HG02973 (cell line): ENCODE data around the gene USP49.

Experiments
- ATAC-seq: cut with Tn5 transposase; IDR thresholded peaks from one replicate; pipeline ENCODE4 v1.9.1; 2021; ENCODE audit warnings: moderate library complexity; ENCODE audit not compliant: unreplicated experiment

The USP49 gene

DNA sequence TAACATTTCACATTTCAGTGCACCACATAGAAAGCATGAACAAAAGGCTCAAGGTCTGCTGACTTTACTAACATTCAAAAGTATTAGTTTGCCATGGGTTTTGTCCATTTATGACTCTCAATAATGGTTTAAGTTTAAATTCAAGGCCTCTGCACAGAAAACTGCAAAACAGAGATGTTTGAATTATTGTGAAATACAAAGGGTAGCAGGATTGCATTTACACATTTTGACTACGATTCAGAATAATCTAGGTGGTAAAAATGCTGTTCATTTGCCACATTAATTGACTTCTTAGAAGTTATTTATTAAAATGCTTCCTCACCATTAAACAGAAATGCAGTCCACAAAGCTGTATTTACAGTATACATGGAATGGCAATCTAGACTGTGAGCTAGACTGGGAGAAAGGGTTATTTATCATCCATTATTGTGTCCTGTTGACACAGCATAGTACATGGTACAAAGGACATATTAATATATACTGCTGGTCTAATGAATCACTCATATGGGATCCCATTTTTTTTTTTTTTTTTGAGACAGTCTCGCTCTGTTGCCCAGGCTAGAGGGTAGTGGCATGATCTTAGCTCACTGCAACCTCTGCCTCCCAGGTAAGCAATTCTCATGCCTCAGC lies 18.0 kb downstream of the USP49 start:
- ATAC-seq: no peak

DNA sequence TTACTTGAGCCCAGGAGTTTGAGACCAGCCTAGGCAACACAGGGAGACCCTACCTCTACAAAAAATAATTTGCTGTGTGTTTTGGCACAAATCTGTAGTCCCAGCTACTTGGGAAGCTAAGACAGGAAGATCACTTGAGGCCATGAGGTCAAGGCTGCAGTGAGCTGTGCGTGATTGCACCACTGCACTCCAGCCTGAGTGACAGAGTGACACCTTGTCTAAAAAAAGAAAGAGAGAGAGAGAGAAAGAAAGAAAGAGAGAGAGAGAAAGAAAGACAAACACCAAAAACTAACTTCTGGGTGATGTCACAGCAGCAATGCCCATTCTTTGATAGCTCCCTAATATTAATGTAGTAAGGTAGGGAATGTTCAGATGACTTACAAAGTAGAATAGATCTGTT lies 20.4 kb downstream of the USP49 start:
- ATAC-seq: no peak

DNA sequence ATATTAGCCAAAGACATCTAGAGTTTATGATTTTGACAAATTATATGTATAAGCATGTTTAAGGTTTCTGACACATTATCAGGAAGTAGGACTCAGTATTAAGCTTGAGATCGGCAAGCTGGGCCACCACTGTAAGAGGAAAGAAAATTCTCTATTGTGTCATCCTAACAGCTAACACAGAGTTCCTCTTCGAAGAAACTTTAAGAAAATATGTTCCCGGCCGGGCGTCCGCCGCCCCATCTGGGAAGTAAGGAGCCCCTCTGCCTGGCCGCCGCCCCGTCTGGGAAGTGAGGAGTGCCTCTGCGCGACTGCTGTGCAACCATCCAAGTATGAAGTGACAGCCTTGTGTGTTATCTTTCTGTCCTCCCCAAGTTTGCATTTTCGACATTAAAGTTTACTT lies 23.0 kb downstream of the USP49 start:
- ATAC-seq: no peak

DNA sequence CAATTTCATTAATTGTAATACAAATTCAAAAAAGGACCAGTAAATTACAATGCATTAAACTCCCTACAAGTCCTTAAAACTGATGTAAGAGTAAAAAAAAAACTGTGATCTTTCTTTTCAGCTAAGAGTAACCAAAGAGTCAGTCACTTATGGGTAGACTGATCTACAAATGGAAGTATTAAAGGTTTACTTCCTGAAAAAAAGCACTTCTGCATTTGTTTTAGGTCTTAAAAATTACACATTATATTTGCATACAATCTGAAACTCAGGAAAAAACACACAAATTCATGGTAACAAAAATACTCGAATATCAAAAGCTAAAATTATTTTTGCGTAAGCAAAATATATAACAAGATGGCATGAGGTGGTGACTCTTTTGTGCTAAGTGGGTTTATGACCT lies 23.5 kb downstream of the USP49 start:
- no peak for ATAC-seq

DNA sequence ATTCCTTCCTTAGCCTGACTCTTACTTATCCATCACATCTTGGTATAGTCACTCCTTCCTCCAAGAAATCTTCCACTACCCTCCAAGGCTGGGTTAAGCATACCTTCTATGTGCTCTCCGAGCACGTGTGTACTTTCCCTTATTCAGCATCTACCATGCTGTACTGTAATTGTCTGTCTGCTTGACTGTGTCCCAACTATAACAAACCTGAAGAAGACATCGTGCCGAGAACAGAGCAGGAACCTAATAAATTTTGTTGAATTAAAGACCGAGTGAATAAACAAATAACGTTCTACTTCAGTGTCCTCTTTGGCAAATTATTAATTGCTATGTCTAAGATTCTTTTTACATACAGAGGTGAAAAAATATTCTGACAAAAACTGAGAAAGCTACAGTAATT lies 35.8 kb downstream of the USP49 start:
- ATAC-seq: no peak

DNA sequence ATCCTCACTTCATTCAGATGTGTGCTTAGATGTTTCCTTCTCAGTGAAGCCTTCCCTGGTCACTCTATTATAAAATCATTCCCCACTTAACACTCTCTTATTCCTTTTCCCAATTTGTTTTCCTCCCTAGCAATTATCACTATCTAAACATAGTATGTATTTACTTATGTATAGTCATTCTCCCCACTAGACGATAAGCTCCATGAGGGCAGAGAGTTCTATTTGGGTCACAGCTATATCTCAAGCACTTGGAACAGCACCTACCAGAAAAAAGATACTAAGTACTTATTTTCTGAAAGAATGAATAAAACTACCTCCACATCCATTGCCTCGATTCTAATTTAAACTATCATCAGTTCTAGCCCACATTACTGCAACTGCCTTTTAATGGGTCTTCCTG lies 36.5 kb downstream of the USP49 start:
- ATAC-seq: no peak

DNA sequence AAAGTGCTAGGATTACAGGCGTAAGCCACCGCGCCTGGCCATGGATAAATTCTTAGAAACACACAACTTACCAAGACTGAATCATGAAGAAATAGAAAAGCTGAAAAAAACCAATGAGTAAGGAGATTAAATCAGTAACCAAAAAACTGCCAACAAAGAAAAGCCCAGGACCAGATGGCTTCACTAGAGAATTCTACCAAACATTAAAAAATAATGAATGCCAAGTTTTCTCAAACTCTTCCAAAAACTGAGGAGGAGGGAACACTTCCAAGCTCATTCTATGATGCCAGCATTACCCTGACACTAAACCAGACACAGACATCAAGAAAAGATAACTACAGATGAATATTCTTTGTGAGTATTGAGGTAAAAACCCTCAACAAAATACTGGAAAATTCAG lies 44.3 kb downstream of the USP49 start:
- ATAC-seq: no peak

DNA sequence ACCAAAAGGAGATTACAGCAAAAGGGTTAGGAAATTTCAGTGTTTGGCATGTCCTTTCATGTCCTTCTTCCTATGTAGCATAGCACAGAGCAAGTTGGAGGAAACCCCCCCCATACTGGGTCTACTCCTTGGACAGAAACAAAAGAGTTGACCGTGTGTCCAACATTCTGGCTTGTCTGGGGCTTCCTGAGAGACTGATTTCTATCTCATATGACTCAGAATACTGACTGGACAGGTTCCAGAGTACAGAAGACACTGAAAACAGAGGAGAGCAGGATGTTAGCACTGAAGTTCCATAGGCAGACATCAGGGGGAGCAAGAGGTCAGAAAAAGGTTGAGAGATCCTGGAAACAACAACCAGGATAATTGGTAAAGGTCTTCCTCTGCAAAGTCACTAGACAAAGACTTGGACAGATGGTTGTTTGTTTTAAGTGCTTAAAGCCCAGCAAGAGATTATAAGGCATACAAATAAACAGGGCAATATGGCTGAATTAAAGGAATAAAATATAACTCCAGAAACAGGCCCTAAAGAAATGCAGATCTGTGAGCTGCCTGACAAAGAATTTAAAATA lies 48.4 kb downstream of the USP49 start:
- no peak for ATAC-seq

DNA sequence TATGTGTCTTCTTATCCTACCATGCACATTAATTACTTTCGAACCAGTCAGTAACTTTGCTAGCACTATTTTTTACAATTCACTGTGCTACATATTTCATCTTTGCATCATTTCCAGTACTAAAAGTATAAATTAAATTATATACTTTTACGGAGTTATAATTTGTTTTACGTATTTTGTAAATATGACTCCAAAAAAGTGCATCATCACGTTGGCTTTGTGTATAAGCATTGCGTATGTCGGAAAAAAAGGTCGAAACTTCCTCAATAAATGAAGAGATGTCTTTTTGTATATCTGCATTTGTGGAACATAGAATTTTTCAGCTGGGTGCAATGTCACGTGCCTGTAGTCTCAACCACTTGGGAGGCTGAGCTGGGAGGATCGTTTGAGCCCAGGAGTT lies 52.0 kb downstream of the USP49 start:
- no peak for ATAC-seq

DNA sequence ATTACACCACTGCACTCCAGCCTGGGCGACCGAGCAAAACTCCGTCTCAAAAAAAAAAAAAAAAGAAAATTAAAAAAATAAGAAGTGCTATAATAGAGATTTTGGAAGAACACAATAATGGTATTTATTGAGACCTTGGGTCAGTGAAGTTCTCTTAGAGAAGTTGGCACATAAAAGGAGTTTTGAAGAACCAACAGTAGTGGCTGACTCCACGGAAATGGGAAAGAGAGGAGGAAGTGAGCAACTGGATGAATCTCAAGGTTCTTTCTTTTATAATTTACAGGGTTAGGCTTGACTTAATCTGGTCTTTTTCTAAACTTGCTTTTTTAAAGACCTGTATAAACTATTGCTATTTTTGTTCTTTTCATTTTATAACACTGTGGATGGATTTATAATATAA lies 54.8 kb downstream of the USP49 start:
- ATAC-seq: no peak

DNA sequence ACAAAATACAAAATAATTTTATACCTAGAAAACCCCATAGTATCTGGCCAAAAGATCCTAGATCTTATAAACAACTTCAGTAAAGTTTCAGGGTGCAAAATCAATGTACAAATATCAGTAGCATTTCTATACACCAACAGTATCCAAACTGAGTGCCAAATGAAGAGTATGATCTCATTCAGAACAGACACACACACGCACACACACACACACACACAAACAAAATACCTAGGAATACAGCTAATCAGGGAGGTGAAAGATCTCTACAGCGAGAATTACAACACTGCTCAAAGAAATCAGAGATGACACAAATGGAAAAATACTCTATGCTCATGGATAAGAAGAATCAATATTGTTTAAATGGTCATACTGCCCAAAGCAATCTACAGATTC lies 58.5 kb downstream of the USP49 start:
- no peak for ATAC-seq

DNA sequence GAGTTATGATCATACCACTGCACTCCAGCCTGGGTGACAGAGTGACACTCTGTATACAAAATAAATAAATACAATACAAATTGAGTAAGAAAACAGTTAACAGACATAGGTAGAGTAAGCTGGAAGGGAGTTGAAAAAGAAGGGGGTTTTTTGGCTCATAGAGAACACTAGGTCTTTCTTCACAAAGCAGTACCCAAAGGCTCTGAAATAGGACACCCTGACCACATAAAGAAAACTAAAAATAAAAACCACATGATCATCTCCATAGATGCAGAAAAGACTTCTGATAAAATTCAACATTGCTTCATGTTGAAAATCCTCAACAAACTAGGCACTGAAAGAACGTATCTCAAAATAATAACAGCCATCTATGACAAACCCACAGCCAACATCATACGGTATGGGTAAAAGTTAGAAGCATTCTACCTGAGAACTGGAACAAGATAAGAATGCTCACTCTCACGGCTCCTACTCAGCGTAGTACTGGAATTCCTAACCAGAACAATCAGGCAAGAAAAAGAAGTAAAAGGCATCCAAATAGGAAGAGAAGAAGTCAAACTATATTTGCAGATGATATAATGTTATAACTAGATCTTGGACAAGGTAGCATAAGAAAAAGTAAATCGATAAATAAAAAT lies 59.0 kb downstream of the USP49 start:
- ATAC-seq: no peak

DNA sequence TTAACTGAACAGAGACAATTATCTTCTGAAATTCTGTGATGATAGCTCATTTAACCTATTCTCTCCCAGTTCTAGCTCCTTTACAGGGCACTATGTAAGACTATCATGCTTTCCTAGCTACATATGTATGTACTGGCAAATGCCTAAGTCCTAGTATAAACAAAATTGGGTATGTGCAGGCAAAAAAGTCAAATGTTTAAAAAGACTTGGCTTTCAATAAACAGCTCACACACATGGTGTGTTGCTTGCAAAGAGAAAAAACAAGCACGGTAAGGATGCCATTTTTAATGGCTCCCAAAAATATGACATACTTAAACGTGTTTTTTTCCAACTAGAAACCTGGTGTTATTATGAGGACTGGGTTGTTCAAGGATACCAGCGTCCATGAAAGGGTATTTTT lies 62.9 kb downstream of the USP49 start:
- ATAC-seq: no peak

DNA sequence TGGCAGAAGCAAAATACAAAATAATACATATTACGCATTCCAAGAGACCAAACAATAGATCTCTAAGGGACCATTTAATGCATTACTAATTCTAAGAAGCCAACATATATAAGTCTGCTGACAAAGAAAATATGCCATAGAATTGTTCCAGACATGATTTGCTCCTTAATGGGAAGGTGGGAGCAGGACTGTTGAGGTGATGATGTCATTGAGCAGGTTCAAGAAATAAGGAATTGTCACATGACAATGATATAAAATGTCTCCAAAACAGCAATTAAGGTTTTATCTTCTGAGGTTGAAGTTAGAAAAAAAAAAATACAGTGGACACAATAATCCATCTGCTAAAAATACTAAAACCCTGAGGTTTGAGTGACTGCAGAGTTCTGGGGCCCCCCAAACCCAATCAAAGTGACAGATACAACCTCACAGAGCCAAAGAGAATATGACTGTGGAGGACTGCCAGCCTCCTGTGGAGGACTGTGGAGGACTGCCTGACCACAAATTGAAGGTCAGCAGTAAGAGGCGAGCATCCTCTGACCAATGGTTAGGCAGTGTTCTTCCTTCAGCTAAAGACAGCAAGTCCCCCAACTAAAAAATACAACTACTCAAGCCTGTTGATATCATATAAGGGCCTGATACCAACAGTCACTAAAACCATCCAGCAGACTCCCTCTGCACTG lies 68.7 kb downstream of the USP49 start:
- no peak for ATAC-seq

DNA sequence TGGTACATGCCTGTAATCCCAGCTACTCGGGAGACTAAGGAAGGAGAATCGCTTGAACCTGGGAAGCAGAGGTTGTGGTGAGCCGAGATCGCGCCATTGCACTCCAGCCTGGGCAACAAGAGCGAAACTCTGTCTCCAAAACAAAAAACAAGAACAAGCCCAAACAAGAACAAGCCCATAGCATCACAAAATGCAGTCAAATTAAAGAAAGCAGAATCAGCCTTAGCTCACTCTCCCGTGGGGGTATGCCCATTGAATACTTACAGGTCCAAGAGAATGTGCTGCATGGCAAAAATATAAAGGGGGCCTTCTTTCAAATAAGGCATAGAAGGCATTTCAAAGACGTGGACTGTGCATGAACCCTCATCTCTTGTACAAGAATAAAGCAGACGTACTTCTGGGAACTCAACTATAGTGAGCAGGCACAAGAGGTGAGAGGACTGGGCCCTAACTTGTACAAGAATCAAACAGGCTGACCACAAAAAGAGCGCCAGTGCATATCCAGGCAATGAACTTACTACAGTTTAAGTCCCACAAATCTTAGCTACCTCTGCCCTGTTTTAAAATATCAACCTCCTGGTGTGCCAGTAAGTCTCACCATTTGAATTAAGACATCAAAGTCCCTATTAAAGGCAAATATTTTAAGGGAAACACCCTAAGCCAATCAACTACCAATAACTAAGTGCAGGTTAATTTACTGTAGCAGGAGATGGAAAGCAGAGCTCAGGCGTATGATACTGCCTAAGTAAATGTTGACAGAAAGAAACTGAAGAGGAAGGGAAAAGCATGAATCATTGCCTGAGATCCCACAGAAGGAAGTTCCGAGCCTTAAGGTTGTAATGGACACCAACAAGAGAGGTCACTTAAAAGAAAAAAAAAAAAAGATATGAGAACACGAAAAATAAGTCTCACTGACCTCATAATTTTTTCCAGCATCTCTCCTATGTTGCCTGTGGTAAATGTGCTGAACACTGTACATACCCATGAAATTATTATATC lies 70.3 kb downstream of the USP49 start:
- ATAC-seq: no peak

DNA sequence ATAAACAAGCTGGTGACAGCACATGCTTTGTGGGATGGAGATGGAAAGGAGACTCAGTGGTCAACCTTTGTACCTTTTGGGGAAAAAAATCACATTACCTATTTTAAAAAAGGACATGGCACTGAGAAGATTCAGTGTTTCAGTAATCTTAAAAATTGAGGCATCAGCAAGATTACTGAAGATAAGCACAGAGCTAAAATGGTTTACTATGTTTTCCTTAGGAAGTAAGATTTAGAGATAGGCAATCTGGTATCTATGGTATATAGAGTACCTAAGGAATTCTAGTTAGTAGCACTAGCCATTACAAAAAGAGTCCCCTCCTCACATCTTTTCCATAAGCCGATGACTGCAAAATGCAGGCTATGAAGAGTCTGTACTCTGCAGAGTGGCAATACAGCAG lies 72.0 kb downstream of the USP49 start:
- no peak for ATAC-seq

DNA sequence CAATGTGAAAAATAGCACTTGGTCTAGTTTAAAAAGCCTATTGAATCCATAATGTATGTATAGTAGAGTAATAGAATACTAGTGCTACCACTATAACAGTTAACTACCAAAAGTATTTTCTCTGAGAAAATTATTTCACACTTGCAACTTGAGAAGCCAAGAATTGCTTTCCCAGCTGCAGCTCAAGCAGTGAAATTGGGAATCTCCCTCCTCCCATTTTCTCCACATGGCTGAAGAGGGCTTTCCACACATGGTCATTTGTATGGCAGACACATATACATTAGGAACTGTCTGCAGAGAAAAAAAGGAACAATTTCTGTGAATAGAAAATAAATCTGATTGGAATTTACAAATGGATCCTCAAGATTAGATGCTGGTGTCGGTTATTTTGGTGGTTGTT lies 73.2 kb downstream of the USP49 start:
- ATAC-seq: no peak

DNA sequence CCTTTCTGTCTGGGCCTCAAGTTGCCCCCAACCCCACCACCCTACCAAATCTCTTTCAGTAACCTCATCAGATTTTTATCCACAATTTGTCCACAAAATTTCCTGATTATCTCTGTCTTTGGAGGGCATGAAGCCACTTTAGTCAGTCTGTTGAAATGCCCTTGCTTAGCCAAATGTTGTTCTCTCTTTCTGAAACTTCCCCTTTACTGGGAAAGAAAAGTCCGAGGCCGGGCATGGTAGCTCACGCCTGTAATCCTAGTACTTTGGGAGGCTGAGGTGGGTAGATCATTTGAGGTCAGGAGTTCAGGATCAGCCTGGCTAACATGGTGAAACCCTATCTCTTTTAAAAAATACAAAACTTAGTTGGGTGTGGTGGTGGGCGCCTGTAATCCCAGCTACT lies 73.9 kb downstream of the USP49 start:
- ATAC-seq: no peak

DNA sequence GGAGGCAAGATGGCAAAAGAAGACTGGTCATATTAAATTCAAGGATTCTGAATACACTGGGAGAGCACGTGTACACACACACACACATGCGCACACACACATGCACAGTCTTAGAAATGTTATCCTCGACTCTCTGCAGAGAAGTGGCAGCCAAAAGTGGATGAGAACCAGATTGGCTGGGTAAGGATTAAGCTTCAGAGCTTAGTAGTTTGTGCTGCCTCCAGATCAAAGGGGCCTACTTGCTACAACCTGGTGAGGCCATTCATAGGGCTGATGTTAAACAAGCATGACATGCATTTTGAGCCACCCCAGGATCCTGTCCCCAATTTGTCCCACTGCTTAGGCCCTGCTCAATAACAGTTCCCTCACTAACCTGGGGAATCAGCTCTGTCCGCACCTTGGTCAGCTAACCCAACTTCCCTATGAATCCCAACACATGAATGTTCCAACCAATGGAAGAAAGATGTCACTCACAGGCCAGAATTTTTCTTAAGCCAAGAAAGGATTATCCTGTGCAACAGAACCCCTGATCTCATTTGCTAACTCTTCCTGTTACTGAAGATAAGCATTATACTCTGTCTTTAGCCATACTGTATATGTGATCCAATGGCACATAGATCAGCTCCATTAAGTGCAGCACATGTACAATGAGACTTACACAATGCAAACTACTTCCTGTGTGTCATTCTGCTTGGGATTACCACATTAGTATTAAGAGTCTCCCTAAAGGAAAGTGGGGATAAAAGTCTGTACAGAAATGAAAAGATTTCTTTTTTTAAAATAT lies 76.7 kb downstream of the USP49 start:
- ATAC-seq: no peak

DNA sequence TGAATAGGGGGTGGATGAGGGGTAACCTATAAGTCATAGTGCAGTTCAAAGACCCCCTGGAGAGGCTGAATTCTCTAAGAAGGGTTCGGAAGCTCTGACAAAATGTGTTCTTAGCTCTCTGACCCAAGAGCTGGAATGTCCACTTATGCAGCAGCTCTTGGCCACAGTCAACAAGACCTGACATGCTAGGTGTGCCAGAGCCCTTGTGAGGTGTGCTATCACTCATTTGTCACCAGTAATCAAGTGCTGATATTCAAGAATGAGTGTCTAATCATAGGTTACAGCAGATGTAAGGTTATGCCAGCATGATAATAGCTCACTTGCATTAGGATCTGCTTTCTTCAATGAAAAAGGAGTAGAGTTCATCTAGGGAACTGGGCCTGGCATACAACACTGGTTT lies 79.6 kb downstream of the USP49 start:
- no peak for ATAC-seq
